ENCODE measurements around the gene RNF227. TPM values are rescaled to one million over a fixed set of nuclear protein-coding genes. Genes with fewer than 3 reads are reported as not detected.

The RNF227 gene
- total and polyA plus RNA-seq, 9 donors: 2.7 to 16.5 (median 5.2) TPM

GRCh38 chr17:7932949-7933348 is 16.9 kb upstream of the RNF227 start:
- Histone ChIP-seq H3K27me3 (no peaks in the 10 kb centered on the region), H3K4me1 (ENCODE audit: insufficient read depth) (peaks cover 4% of the 10 kb centered on the region)
- DNase-seq: peak in 3 of 5 donors; percentile 37 to 55 (median 51)

DNA sequence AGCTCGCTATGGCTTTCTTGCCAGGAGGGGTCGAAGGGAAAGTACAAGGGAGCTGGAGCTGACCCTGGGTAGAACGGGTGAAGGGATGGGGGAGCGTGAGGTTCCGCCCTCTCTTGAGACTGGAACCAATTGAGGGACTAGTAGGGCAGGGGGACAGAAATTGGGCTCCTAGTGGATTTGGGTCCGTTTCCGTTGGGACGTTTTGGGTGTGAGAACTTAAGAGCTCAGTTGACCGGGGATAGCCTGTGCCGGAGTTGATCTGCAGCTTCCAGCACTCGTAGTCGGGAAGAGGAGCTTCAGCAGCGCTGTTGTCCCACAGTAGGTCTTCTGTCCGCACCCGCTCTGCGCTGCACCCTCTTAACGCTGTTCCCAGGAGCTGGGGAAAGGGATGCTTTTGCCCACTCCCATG is 16.4 kb upstream of the RNF227 start:
- TF ChIP-seq CTCF (IDR thresholded peaks at IDR 0.05) (no peak), POLR2A (IDR thresholded peaks at IDR 0.05) (no peak), EP300 (IDR thresholded peaks at IDR 0.05) (no peak)
- WGBS, 3 donors: 1% methylated on average over 17 of the region's 17 CpGs
- peak overlapping the region; percentile 84 for H3K4me3 ChIP-seq
- H3K36me3 ChIP-seq: no peaks in the 10 kb centered on the region
- peaks cover 4% of the 10 kb centered on the region for H3K4me1 ChIP-seq (ENCODE audit: insufficient read depth)
- no peaks in the 10 kb centered on the region for H3K27me3 ChIP-seq
- peak in 4 of 5 donors; percentile 36 to 54 (median 47) for DNase-seq
- intact Hi-C loops (cut with DNase I): loop anchor here in 1 of 4 donors (5.0 kb wide), 1 partner anchor 365 kb away; the partner anchor contains the start of gene SLC25A35
- H3K27ac ChIP-seq: peak overlapping the region; percentile 1 to 36
- no peaks in the 10 kb centered on the region for H3K9me3 ChIP-seq

More at GRCh38 chr17:7932949-7933348, 16.9 kb upstream of the RNF227 start:
- 5 to 14% (median 10%) methylated on average over 16 of the region's 16 CpGs for WGBS, 3 donors
- peak overlapping the region in 1 of 2 donors; percentile 1 for H3K27ac ChIP-seq
- no peaks in the 10 kb centered on the region for H3K36me3 ChIP-seq
- TF ChIP-seq POLR2A (IDR thresholded peaks at IDR 0.05) (no peak), CTCF (IDR thresholded peaks at IDR 0.05) (no peak), EP300 (IDR thresholded peaks at IDR 0.05) (no peak)
- H3K9me3 ChIP-seq: no peaks in the 10 kb centered on the region
- intact Hi-C loops (cut with DNase I): loop anchor here in 1 of 4 donors (5.0 kb wide), 1 partner anchor 364 kb away; the partner anchor contains the start of gene SLC25A35
- H3K4me3 ChIP-seq: peak overlapping the region; percentile 84

- peak; percentile 99 to 100 (median 100) for DNase-seq
- H3K4me1 ChIP-seq (ENCODE audit: insufficient read depth): peaks cover 4% of the 10 kb centered on the region
- intact Hi-C loops (cut with DNase I): loop anchor here in 2 of 4 donors (2.0 to 5.0 kb wide), 2 partner anchors 15 to 365 kb away; partner anchors contain the start of genes RNF227 (in 1 of the 2) and SLC25A35 (in 1 of the 2)
These were observed 15.8 kb upstream of the RNF227 start, which contains the start of the genes CNTROB and TRAPPC1 for GRCh38 chr17:7931709-7932482. TSS of gene CNTROB (plus strand) at chr17:7932206. CDS start at chr17:7933080, 874 bp downstream. TSS of gene TRAPPC1 (minus strand) at chr17:7931946. CDS start at chr17:7931829, 117 bp downstream.

More at GRCh38 chr17:7931709-7932482, 15.8 kb upstream of the RNF227 start, which contains the start of the genes CNTROB and TRAPPC1:
- Histone ChIP-seq H3K36me3 (no peaks in the 10 kb centered on the region), H3K27ac (peak within 1 kb of the TSS; percentile 32 to 36), H3K4me3 (peak within 1 kb of the TSS; percentile 84), H3K9me3 (no peaks in the 10 kb centered on the region), H3K27me3 (no peaks in the 10 kb centered on the region)
- TF ChIP-seq CTCF (IDR thresholded peaks at IDR 0.05) (peak in 1 of 3 donors; percentile 10), EP300 (IDR thresholded peaks at IDR 0.05) (peak; percentile 36), POLR2A (IDR thresholded peaks at IDR 0.05) (peak; percentile 85)
- 0 to 1% (median 0%) methylated on average over 55 of the region's 55 CpGs for WGBS, 3 donors
